GM15510 (cell line): ENCODE results near the gene TSC2.

Source experiments
- POLR2A ChIP-seq: IDR thresholded peaks from 3 replicates; pipeline ENCODE4 v1.6.1; 2011; ENCODE audit warnings: borderline replicate concordance; ENCODE audit not compliant: insufficient read length; ENCODE audit errors: extremely low read depth

TSC2 gene

DNA sequence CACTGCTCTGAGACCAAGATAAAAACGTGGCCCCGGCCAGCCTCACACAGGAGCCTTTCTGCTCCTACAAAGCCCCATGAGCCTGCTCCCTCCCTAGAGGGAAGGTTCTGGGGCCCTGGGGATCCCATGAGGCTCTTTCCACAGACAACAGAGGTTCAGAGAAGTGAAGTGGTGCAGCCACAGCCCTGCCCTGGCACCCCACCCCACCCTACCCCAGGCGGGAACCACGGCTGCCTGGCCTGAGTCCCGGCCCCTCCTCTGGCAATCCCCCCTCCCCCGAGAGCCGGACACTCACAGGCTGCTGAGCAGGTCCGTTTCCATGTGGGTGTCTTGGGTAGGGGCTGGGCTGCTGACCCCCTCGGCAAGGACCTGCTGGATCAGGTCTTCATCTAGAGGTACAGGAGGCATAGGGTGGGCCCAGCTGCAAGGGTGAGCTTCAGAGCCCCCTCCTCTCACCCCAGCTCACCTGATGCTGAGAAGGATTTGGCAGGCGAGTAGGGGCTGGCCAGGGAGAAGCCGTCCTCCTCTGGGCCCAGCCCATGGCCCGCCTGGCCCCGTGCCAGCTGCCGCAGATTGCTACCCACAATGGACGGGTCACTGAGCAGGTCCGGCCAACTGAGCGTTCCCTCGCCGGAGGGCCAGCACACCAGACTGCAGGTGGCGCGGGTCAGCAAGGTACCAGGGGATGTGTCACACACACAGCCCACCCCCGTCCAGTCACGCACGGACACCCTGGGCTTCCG, 49.2 kb downstream of the TSC2 start:
- no peak for TF ChIP-seq POLR2A

DNA sequence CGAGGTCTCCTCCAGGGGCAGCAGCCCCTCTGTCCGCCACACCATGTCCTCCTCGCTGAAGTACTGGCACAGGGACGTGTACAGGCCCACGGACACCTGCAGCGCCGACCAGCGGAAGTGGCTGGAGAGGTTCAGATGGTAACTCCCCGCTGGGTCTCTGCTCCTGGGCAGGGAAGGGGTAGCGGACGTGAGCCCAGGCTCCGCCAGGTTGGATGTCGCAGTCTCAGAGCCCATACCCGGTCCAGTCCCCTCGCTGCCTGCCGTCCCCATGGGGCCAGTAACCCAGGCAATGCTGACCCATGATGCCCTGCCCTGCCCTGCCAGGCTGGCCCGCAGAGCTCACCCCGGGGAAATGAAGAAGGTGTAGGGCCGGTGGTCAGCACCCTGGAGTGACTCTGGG, 54.7 kb downstream of the TSC2 start:
- TF ChIP-seq POLR2A, result no peak

DNA sequence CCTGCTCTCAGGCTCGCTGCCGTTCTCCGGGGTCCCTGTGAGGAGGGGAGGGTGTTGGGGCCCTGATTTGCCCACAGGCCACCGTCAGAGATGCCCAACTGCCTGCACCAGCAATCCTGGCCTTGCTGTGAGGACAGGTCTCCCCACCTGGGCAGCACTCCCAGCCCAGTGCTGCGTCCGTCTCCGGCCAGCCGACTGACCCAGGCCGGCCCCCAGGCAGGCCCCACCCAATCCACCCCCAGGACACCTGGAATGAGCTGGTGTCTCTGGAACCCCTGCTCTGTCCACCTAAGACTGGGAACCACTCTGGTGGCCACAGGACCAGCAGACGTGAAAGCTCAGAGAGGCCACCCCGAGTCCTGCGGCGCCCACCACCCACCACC, 67.8 kb downstream of the TSC2 start:
- no peak for TF ChIP-seq POLR2A

DNA sequence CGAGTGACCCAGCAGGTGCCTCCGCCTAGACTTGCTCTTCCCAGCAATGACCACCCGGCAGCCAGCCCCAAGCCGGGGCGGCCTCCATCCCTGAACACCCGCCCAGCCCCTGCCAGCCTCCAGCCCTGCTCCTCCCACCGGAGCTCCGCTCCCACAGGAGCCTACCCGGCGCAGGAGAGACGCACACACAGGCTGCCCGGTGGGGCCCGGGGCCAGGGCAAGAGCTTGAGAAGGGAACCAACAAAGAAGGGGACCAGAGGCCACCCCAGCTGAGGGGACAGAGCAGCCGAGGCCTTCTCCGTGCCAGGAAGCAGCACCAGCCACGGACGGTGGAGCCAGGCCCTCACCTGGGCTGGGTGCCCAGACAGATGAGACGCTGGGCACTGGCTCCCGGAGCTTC, 74.1 kb downstream of the TSC2 start:
- TF ChIP-seq POLR2A, result no peak

DNA sequence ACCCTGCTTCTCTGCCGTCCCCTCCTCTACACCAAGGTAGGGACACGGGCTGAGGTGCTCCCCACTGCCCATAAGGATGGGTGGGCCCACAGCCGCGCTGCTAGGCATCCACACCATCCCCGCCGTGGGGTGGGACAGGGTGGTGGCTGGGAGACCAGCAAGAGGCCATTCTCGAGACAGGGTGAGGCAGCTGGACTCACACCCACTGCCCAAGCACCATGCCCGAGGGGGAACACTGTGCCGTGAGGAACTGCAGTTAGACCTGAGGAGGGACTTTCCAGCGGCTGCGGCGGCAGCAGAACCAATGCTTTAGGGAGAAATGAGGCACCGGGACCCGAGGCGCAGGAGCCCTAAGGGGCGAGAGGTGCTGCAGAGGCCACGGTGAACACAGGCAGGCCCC, 74.6 kb downstream of the TSC2 start:
- no peak for TF ChIP-seq POLR2A

DNA sequence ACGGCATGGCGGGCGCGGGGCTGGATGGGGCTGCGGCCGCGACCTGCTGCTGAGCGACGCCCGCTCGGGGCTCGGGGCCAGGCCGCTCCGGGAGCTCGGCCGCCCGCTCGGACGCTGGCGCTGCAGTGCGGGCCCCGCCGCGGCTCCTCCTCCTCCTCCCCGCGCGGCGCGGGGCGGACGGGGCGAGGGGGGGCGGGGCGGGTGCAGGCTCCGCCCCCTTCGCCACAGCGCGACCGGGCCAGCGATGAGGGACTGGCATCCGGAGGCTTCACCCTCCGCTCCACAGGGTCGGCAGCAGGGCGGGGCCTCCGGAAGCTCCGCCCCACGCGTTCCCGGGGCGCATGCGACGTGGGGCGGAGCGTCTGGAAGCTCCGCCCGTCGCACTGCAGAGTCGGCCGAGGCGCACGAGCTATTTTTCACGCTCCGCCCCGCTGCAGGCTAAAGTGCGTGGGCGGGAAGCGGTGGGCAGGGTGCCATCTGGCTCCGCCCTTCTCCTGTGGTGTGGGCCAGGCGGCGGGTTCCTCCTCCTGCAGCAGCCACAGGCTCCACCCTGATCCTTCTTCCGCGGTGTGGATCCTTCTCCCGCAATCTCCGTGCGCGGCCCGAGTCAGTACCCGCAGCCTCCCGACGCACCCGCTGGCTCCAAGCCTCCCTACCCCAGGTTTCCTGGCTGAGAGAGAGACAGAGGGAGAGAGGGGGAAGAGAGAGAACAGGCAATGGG, 88.1 kb downstream of the TSC2 start, which contains the start of gene PKD1:
Gene PKD1, minus strand, starts transcription at position 129 of the 721 bp plus-strand sequence. CDS start 209 bp downstream, outside the sequence.
- TF ChIP-seq POLR2A, result peak; percentile 36
